ENCODE data around the gene NOXO1. TPM values are rescaled to one million over a fixed set of nuclear protein-coding genes. Genes with fewer than 3 reads are reported as not detected.

Gene NOXO1
- total RNA-seq, 1 experiment from 2014 or later, result 1.7 TPM

DNA sequence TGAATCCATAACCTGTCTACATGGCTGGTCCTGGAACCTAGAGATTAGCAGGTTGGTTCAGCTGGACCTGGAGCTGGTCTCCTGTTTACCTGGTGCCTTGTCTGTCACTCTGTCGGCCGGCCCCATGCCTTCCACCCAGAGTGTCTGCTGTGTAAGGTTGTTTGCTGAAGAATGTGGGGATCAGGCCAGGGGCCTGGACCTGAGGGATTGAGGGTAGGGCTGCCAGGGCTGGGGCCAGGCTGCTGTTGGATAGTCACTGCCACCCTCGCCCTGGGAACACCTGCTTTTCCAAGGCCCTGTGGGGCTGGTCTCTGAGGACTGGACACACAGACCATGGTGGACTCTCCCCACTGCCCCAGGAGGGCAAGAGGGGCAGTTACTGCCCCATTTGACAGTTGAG is 46.9 kb upstream of the NOXO1 start:
- WGBS (ENCODE audit: extremely low coverage, insufficient read length, low lambda C conversion rate), result no CpG with 5 or more reads among the region's 3 CpGs
- H3K9me3 Mint-ChIP-seq, result no peaks in the 10 kb centered on the region; a peak in 1 of 5 replicates
- no peak overlapping the region for H3K27ac Mint-ChIP-seq

More for the DNA sequence above, 46.9 kb upstream of the NOXO1 start:
- Histone ChIP-seq H4K20me1 (ENCODE audit: control insufficient read depth, insufficient read depth, insufficient read length) (no peaks in the 10 kb centered on the region), H3K4me1 (ENCODE audit: insufficient read depth, low read length) (no peaks in the 10 kb centered on the region; the same call in 1 of the 2 replicates), H3K23me2 (ENCODE audit: insufficient read length, low read depth, low read length, poor library complexity, severe bottlenecking) (peaks cover 3% of the 10 kb centered on the region), H3K9ac (ENCODE audit: extremely low read depth, insufficient read length, low read length) (no peak overlapping the region), H2BK12ac (ENCODE audit: insufficient read length, low read depth, low read length) (no peak overlapping the region), H3K27me3 (ENCODE audit: insufficient read depth, low read length) (peaks cover 7% of the 10 kb centered on the region; the same call in 1 of the 2 replicates), H3K4ac (ENCODE audit: low read depth, low read length) (no peak overlapping the region), H3K79me1 (ENCODE audit: insufficient read depth, low read depth, low read length, poor library complexity, severe bottlenecking) (no peaks in the 10 kb centered on the region), H2AFZ (ENCODE audit: low read length) (no peak overlapping the region), H4K5ac (ENCODE audit: insufficient read length, low read depth, low read length) (no peak overlapping the region), H3K79me2 (ENCODE audit: insufficient read depth, low read length) (no peaks in the 10 kb centered on the region), H2AK5ac (ENCODE audit: insufficient read length, low read length) (no peak overlapping the region), H3K27ac (ENCODE audit: insufficient read length, low read depth, low read length) (no peak overlapping the region), H3K23ac (ENCODE audit: insufficient read length, low read depth, low read length) (no peak overlapping the region), H3K18ac (ENCODE audit: insufficient read length, low read depth, low read length) (no peak overlapping the region), H2BK15ac (ENCODE audit: low read depth, low read length) (no peak overlapping the region), H2BK120ac (ENCODE audit: low read depth, low read length, poor library complexity, severe bottlenecking) (no peak overlapping the region), H3K9me3 (ENCODE audit: control insufficient read depth, low read depth, low read length) (no peaks in the 10 kb centered on the region), H2BK5ac (ENCODE audit: insufficient read length, low read length) (no peak overlapping the region), H3K4me2 (ENCODE audit: insufficient read depth, insufficient read length, low read length) (no peak overlapping the region), H3K14ac (ENCODE audit: insufficient read depth, low read length) (no peak overlapping the region), H3T11ph (ENCODE audit: low read length) (no peak overlapping the region), H3K56ac (ENCODE audit: insufficient read length, low read depth, low read length) (no peak overlapping the region), H4K91ac (ENCODE audit: insufficient read length, low read depth, low read length) (no peak overlapping the region), H4K8ac (replicated peaks; ENCODE audit: insufficient read length, low read depth, low read length) (no peak overlapping the region), H2BK20ac (ENCODE audit: low read depth, low read length, poor library complexity, severe bottlenecking) (no peak overlapping the region)
- Mint-ChIP-seq H3K27me3 (ENCODE audit: low read depth) (peaks cover 32% of the 10 kb centered on the region), H3K36me3 (ENCODE audit: insufficient read depth in 1 of 3, low read depth in 3 of 3) (no peaks in the 10 kb centered on the region), H3K4me1 (peaks cover 10 to 13% of the 10 kb centered on the region in 2 experiments), H3K4me3 (peak overlapping the region in 1 of 2 experiments; percentile 84; a peak in 3 of 5 replicates)
- TF ChIP-seq, protein P1, sequence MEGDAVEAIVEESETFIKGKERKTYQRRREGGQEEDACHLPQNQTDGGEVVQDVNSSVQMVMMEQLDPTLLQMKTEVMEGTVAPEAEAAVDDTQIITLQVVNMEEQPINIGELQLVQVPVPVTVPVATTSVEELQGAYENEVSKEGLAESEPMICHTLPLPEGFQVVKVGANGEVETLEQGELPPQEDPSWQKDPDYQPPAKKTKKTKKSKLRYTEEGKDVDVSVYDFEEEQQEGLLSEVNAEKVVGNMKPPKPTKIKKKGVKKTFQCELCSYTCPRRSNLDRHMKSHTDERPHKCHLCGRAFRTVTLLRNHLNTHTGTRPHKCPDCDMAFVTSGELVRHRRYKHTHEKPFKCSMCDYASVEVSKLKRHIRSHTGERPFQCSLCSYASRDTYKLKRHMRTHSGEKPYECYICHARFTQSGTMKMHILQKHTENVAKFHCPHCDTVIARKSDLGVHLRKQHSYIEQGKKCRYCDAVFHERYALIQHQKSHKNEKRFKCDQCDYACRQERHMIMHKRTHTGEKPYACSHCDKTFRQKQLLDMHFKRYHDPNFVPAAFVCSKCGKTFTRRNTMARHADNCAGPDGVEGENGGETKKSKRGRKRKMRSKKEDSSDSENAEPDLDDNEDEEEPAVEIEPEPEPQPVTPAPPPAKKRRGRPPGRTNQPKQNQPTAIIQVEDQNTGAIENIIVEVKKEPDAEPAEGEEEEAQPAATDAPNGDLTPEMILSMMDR (conservative IDR thresholded peaks at IDR 0.05), result no peak
- no peak for DNase-seq

Measured in H9 (cell line).